GM23248 (cell line): ENCODE data around the gene CCDC88C. TPM values are rescaled to one million over a fixed set of nuclear protein-coding genes. Genes with fewer than 3 reads are reported as not detected.

Source experiments
- DNase-seq: peaks from one replicate; pipeline ENCODE4 v3.0.0-alpha.2; 2015
- H2AFZ ChIP-seq: fragments of 200-600 bp; sonication (generic); 2 replicates; pipeline ENCODE4 v1.6.1; 2016; ENCODE audit warnings: antibody characterized with exemption
- H3F3A ChIP-seq: fragments of 200-600 bp; sonication (generic); 2 replicates; pipeline ENCODE4 v1.6.1; 2016; ENCODE audit warnings: mild to moderate bottlenecking, antibody characterized with exemption, mixed run types; ENCODE audit not compliant: insufficient read depth
- H3K27ac ChIP-seq: fragments of 200-600 bp; sonication (generic); 2 replicates; pipeline ENCODE4 v1.5.1; 2016; ENCODE audit warnings: mild to moderate bottlenecking
- H3K27me3 ChIP-seq: fragments of 200-600 bp; sonication (generic); replicated peaks from 2 replicates; pipeline ENCODE4 v1.6.1; 2016; ENCODE audit warnings: mild to moderate bottlenecking; ENCODE audit not compliant: insufficient read depth
- H3K36me3 ChIP-seq: fragments of 200-600 bp; sonication (generic); 2 replicates; pipeline ENCODE4 v1.6.1; 2016; ENCODE audit warnings: low read depth, mild to moderate bottlenecking
- H3K4me1 ChIP-seq: fragments of 200-600 bp; sonication (generic); 2 replicates; pipeline ENCODE4 v1.6.1; 2016; ENCODE audit warnings: mild to moderate bottlenecking; ENCODE audit not compliant: insufficient read depth
- H3K4me2 ChIP-seq: fragments of 200-600 bp; sonication (generic); one replicate; pipeline ENCODE4 v1.6.1; 2016; ENCODE audit warnings: mild to moderate bottlenecking; ENCODE audit not compliant: unreplicated experiment
- H3K4me3 ChIP-seq: fragments of 200-600 bp; sonication (generic); 2 replicates; pipeline ENCODE4 v1.5.1; 2016; ENCODE audit warnings: mild to moderate bottlenecking
- H3K79me2 ChIP-seq: fragments of 200-600 bp; sonication (generic); 2 replicates; pipeline ENCODE4 v1.6.1; 2016; ENCODE audit warnings: mild to moderate bottlenecking; ENCODE audit not compliant: insufficient read depth
- H3K9ac ChIP-seq: fragments of 200-600 bp; sonication (generic); 2 replicates; pipeline ENCODE4 v1.6.1; 2016; ENCODE audit warnings: mild to moderate bottlenecking
- H3K9me2 ChIP-seq: fragments of 200-600 bp; sonication (generic); 2 replicates; pipeline ENCODE4 v1.6.1; 2016; ENCODE audit warnings: mixed run types, mild to moderate bottlenecking, moderate library complexity; ENCODE audit not compliant: insufficient read depth
- H3K9me3 ChIP-seq: fragments of 200-600 bp; sonication (generic); one replicate; pipeline ENCODE4 v1.6.1; 2017; ENCODE audit warnings: low read depth
- H4K20me1 ChIP-seq: fragments of 200-600 bp; sonication (generic); 2 replicates; pipeline ENCODE4 v1.6.0; 2016; ENCODE audit not compliant: insufficient read depth
- EZH2 ChIP-seq: fragments of 200-600 bp; sonication (generic); IDR thresholded peaks from 2 replicates; pipeline ENCODE4 v1.6.1; 2018; ENCODE audit warnings: antibody characterized with exemption, mild to moderate bottlenecking; ENCODE audit not compliant: insufficient read depth, poor library complexity, severe bottlenecking
- EZH2phosphoT487 ChIP-seq: fragments of 200-600 bp; sonication (generic); IDR thresholded peaks from 2 replicates; pipeline ENCODE4 v1.6.1; 2018; ENCODE audit warnings: antibody characterized with exemption, moderate library complexity, mild to moderate bottlenecking, low read depth; ENCODE audit not compliant: insufficient read depth
- WGBS, 2 experiments: methylation state at CpG; one replicate each; pipeline ENCODE4 v1.1.6; 2015 to 2017; ENCODE audit warnings: low lambda C conversion rate in 2 of 2, low coverage in 1 of 2; ENCODE audit errors: missing lambda C conversion rate in 2 of 2; 5-methylcytosine and 5-hydroxymethylcytosine counted together
- in situ Hi-C: fragments of 300-500 bp; cut with MboI; formaldehyde crosslinking; loops from 2 replicates; pipeline ENCODE4 v1.15.0; 2020
- polyA plus RNA-seq: library from polyadenylated mRNA; unstranded; fragments of >200 nt; fragmentation: Nextera tagmentation; extraction: Ambion mirVana; gene quantifications from 2 replicates; pipeline ENCODE4 v1.2.1, GENCODE V29; 2016
- total RNA-seq: library from RNA; depleted of rRNA; stranded (reverse); fragments of >200 nt; shearing (Covaris generic); gene quantifications from 2 replicates; pipeline ENCODE4 v1.2.3, GENCODE V29; 2014

Gene CCDC88C
- total and polyA plus RNA-seq, 2 experiments from 2014 or later, result not detected

DNA sequence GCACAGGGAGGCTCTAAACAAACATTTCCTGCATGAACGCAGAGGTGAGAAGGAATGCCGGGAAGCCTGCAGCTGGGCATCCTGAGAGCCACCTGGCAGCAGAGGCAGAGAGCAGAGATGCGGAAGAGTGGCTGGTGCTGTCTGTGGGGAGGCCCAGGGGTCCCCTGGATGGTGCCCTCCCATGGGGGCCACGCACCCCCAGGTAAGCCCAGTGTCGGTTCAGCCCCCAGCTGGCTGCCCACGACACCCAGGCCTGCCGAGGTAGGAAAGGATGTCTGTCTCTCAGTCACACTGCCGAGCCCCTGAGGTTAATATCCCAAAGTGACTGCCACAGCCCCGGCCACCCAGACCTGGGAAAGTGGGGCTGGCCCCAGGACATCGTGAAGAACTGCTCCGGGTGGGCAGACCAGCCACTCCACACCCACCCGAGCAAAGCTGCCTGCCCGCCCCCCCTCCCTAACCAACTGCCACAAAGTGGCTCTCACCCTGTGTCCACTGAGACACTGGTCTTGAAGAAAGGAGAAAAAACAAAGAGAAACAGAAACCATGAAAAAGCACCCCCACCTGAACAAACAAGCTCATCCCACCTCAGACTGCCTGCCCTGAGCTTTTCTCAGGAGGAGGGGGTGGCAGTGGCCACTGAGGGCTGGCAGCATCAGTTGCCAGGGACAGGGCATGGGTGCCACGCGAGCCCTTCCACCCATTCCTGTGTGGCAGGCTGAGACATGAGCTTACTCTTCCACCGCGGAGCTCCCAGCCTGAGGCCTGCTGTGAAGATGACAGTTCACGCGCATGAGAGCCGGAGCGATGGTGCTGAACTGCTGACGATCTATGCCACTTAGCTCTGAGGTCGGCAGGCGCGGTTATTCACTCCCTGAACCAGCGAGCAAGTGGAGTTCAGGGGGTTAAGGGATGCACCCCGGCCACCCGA lies 40.8 kb downstream of the CCDC88C start:
- in situ Hi-C loops, result no loop called here
- Histone ChIP-seq H4K20me1 (no peaks in the 10 kb centered on the region), H3K4me3 (no peak overlapping the region), H3K79me2 (no peaks in the 10 kb centered on the region), H3K9me3 (no peaks in the 10 kb centered on the region), H3K9me2 (no peaks in the 10 kb centered on the region), H3F3A (no peaks in the 10 kb centered on the region), H3K4me2 (no peak overlapping the region), H3K27ac (no peak overlapping the region), H3K36me3 (no peaks in the 10 kb centered on the region), H3K27me3 (peaks cover 56% of the 10 kb centered on the region), H3K9ac (no peak overlapping the region), H2AFZ (no peak overlapping the region), H3K4me1 (no peaks in the 10 kb centered on the region)
- 84 to 87% methylated on average over 28 of the region's 28 CpGs for WGBS, 2 experiments
- TF ChIP-seq EZH2phosphoT487 (no peak), EZH2 (no peak)
- DNase-seq, result no peak

DNA sequence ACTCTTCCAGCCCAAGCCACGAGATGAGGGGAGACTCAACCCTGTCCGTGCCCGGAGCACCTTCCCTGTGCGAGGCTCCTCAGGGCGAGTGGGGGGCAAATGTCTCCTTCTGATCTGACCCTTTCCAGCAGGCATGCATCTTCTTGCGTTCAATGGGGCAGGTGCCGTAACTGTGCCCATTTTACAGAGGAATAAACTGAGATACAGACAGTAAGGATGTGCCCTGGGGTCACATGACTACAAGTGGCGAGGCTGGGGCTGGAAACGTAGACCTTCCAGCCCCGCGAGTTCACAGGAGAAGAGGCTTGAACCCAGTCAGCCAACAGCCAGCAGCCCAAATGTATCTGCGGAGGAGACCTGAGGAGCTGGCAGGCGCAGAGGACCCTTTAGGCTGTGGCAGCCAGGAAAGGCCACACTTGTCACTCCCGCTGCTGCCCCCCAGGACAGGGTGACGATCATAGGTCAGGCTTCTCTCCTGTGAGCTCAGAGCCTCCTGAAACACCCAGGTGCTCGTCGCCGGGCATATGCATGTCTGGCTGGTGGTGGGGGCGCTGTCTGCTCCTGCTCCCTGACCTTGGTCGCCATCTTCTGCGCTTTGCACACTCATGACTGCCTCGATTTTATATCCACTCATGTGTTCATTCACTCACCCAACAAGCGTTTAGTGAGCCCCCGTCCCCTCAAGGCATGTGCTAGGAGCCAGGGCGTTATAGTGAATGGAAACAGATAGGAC lies 41.7 kb downstream of the CCDC88C start:
- H3F3A ChIP-seq, result no peaks in the 10 kb centered on the region
- H3K9ac ChIP-seq, result no peak overlapping the region
- no peaks in the 10 kb centered on the region for H3K36me3 ChIP-seq
- H3K27ac ChIP-seq, result no peak overlapping the region
- peaks cover 49% of the 10 kb centered on the region for H3K27me3 ChIP-seq
- H3K9me2 ChIP-seq, result no peaks in the 10 kb centered on the region
- DNase-seq, result no peak
- TF ChIP-seq EZH2, result no peak
- TF ChIP-seq EZH2phosphoT487, result no peak
- no peak overlapping the region for H2AFZ ChIP-seq
- H3K4me1 ChIP-seq, result no peaks in the 10 kb centered on the region
- in situ Hi-C loops, result no loop called here
- no peaks in the 10 kb centered on the region for H4K20me1 ChIP-seq
- WGBS, 2 experiments, result 79 to 86% methylated on average over 25 of the region's 25 CpGs
- no peak overlapping the region for H3K4me2 ChIP-seq
- H3K9me3 ChIP-seq, result no peaks in the 10 kb centered on the region
- no peaks in the 10 kb centered on the region for H3K79me2 ChIP-seq
- H3K4me3 ChIP-seq, result no peak overlapping the region

DNA sequence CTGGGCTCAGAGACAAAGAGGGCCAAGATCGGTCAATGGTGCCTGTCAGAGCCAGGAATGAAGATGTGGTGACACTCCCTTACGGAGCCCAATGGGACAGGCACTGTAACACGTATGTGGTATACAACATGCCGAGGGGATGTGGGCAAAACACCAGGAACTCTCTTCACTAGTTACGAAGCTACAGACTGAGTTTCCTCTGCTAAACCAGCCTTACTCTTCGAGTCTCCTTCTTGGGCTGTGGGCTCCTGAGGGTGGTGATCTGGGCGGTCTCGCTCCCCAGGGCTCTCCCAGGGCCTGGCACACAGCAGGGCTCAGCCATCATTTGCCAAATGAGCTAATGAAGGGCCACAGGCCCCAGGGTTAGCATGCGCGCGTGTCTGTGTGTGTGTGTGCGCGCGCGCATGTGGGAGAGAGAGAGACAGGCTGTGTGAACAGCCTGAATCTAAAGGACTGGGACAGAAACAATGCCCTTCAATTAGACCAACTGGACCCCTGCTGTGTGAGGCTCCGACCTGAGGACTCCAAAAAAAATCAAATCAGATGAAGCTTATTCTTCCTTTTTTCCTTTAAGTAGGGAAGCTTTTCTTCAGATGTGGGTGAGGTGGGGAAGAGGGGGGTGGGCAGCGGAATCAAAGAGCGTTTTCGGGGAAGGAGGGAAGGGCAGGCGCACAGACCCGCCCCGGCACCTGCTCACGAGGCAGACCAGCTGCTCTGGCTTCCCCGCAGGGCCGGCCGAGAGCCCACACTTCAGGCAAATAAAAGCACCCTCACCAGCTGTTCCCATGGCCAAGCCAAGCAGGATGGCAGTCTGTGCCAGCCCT lies 42.5 kb downstream of the CCDC88C start:
- in situ Hi-C loops, result no loop called here
- Histone ChIP-seq H3K9me2 (no peaks in the 10 kb centered on the region), H3K4me2 (no peak overlapping the region), H3K4me3 (no peak overlapping the region), H3F3A (no peaks in the 10 kb centered on the region), H3K9ac (no peak overlapping the region), H2AFZ (no peak overlapping the region), H3K4me1 (no peaks in the 10 kb centered on the region), H3K9me3 (no peaks in the 10 kb centered on the region), H4K20me1 (no peaks in the 10 kb centered on the region), H3K27ac (no peak overlapping the region), H3K79me2 (no peaks in the 10 kb centered on the region), H3K27me3 (peaks cover 49% of the 10 kb centered on the region), H3K36me3 (no peaks in the 10 kb centered on the region)
- TF ChIP-seq EZH2phosphoT487, result no peak
- TF ChIP-seq EZH2, result no peak
- DNase-seq, result no peak
- WGBS, 2 experiments, result 85 to 90% methylated on average over 25 to 26 of the region's 26 CpGs

DNA sequence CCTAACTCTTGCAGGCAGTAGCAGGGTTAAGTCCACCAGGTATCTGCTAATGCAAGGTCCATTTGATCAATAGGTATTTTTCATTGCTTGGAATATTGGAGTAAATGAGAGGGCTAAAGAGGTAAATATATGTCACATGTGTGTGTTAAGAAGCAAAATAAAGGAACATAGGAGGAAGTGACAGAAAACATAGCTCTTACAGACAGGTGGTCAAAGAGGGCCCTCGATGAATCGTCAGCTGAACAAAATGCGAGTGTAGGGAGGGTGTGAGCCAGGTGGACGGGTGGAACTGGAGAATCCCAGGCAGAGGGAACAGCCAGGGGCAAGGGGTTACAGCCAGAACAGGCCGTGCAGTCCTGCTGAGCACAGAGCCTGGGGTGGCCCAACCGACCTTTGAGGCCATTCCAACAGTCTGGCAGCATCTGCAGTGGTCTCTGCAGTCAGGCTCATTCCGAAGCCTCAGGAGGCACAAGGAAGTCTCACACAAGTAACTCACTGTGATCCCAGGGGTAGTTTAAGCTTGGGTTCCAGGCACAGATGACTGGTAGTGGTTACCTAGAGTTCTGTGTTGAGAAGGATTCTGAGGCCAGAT lies 43.2 kb downstream of the CCDC88C start:
- H3F3A ChIP-seq, result no peaks in the 10 kb centered on the region
- WGBS, 2 experiments, result 68% methylated on average over 7 of the region's 7 CpGs

More for the DNA sequence above, 43.2 kb downstream of the CCDC88C start:
- Histone ChIP-seq H3K4me1 (no peaks in the 10 kb centered on the region), H3K9ac (no peak overlapping the region), H3K27ac (no peak overlapping the region), H2AFZ (no peak overlapping the region), H3K4me2 (no peak overlapping the region), H4K20me1 (no peaks in the 10 kb centered on the region), H3K36me3 (no peaks in the 10 kb centered on the region), H3K79me2 (no peaks in the 10 kb centered on the region), H3K9me2 (no peaks in the 10 kb centered on the region), H3K4me3 (no peak overlapping the region), H3K27me3 (peaks cover 51% of the 10 kb centered on the region), H3K9me3 (no peaks in the 10 kb centered on the region)
- TF ChIP-seq EZH2 (no peak), EZH2phosphoT487 (no peak)
- DNase-seq, result no peak
- in situ Hi-C loops, result no loop called here
